Measurements from ENCODE around the gene OGFOD2. TPM values are rescaled to one million over a fixed set of nuclear protein-coding genes. Genes with fewer than 3 reads are reported as not detected.

The OGFOD2 gene
- total and polyA plus RNA-seq, 9 of the 15 experiments (the other 6 are each of a cell fraction or from before 2014, with no cell fraction given) = 1.4 to 111 (median 18.5) TPM

DNA sequence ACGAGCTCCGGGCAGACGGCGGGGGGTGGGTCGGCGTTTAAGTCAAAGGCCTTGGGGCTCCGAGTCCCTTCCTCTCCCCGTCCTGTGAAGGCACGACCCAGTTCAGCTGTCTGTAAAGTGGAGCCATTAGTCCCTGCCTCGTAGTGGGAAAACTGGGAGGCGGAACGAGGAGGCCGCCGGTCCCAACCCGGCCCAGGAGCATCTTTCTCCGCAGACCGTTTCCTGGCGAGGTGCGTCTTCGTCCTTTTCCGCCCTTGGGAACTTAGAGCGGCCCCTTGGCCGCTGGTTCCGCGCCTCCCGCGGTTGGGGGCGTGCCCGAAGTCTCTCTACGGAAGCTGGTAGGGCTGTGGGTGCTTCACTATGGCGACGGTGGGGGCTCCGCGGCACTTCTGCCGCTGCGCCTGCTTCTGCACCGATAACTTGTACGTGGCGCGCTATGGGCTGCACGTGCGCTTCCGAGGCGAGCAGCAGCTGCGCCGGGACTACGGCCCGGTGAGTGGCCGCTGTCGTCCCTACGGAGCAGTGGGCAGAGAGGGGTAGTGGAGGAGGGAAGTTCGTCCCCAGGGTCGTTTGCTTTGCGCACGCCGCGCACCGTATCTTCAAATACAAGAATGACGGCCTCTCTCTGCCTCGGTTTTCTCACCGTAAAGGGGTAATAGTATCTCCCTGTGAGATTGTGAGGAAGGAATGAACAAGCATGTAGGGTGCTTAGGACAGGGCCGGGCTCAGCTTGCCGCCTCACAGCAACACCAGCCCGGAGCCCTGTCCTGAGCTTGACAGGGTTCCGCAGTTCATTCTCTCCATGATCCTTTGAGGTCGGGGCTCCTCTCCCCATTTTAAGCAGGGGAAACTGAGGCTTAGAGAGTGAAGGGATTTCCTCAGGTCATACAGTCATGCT, at the start of gene OGFOD2 (continued):
- TF ChIP-seq, protein P1, sequence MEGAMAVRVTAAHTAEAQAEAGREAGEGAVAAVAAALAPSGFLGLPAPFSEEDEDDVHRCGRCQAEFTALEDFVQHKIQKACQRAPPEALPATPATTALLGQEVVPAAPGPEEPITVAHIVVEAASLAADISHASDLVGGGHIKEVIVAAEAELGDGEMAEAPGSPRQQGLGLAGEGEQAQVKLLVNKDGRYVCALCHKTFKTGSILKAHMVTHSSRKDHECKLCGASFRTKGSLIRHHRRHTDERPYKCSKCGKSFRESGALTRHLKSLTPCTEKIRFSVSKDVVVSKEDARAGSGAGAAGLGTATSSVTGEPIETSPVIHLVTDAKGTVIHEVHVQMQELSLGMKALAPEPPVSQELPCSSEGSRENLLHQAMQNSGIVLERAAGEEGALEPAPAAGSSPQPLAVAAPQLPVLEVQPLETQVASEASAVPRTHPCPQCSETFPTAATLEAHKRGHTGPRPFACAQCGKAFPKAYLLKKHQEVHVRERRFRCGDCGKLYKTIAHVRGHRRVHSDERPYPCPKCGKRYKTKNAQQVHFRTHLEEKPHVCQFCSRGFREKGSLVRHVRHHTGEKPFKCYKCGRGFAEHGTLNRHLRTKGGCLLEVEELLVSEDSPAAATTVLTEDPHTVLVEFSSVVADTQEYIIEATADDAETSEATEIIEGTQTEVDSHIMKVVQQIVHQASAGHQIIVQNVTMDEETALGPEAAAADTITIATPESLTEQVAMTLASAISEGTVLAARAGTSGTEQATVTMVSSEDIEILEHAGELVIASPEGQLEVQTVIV (CRISPR knock-in tag; IDR thresholded peaks at IDR 0.05; ENCODE audit: borderline replicate concordance) = no peak
- no peak; the same call in 1 of the 2 replicates for TF ChIP-seq E2F3 (CRISPR knock-in tag; IDR thresholded peaks at IDR 0.05)
- no peak for TF ChIP-seq TRIM24 (IDR thresholded peaks at IDR 0.05)
- peak; percentile 93; the same call in 1 of the 2 replicates for TF ChIP-seq BRD4 (IDR thresholded peaks at IDR 0.05)
- TF ChIP-seq ELF4 (CRISPR knock-in tag; IDR thresholded peaks at IDR 0.05) = no peak
- TF ChIP-seq, protein P2, sequence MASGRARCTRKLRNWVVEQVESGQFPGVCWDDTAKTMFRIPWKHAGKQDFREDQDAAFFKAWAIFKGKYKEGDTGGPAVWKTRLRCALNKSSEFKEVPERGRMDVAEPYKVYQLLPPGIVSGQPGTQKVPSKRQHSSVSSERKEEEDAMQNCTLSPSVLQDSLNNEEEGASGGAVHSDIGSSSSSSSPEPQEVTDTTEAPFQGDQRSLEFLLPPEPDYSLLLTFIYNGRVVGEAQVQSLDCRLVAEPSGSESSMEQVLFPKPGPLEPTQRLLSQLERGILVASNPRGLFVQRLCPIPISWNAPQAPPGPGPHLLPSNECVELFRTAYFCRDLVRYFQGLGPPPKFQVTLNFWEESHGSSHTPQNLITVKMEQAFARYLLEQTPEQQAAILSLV (tag; IDR thresholded peaks at IDR 0.05) = no peak
- TF ChIP-seq NFATC3 (IDR thresholded peaks at IDR 0.05) = 0 out of 2 replicates have a peak, but pooled peaks have one; percentile 9
- TF ChIP-seq GTF2E2 (tag; IDR thresholded peaks at IDR 0.05) = peak; percentile 81; the same call in 1 of the 2 replicates
- peak in 1 of 2 experiments; percentile 13; a peak in 1 of 4 replicates for TF ChIP-seq ZMIZ1 (IDR thresholded peaks at IDR 0.05; ENCODE audit: low read depth in 2 of 2, low read length in 2 of 2)
- peak; percentile 90 for TF ChIP-seq CXXC5 (CRISPR knock-in tag; IDR thresholded peaks at IDR 0.05)
- no peak for TF ChIP-seq U2AF2 (optimal IDR thresholded peaks at IDR 0.05; ENCODE audit: low read depth, low read length)
- TF ChIP-seq MAFK (IDR thresholded peaks at IDR 0.05; ENCODE audit: low read length) = no peak
- TF ChIP-seq POLR2A (conservative IDR thresholded peaks at IDR 0.05) = peak; percentile 81
- no peak for TF ChIP-seq ZNF707 (CRISPR knock-in tag; conservative IDR thresholded peaks at IDR 0.05)
- no peak for TF ChIP-seq CC2D1A (IDR thresholded peaks at IDR 0.05)
- TF ChIP-seq, protein P3, sequence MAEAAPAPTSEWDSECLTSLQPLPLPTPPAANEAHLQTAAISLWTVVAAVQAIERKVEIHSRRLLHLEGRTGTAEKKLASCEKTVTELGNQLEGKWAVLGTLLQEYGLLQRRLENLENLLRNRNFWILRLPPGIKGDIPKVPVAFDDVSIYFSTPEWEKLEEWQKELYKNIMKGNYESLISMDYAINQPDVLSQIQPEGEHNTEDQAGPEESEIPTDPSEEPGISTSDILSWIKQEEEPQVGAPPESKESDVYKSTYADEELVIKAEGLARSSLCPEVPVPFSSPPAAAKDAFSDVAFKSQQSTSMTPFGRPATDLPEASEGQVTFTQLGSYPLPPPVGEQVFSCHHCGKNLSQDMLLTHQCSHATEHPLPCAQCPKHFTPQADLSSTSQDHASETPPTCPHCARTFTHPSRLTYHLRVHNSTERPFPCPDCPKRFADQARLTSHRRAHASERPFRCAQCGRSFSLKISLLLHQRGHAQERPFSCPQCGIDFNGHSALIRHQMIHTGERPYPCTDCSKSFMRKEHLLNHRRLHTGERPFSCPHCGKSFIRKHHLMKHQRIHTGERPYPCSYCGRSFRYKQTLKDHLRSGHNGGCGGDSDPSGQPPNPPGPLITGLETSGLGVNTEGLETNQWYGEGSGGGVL (CRISPR knock-in tag; IDR thresholded peaks at IDR 0.05) = no peak
- TF ChIP-seq SIX5 (IDR thresholded peaks at IDR 0.05; ENCODE audit: borderline replicate concordance in 1 of 2, insufficient read depth in 1 of 2, low read depth in 1 of 2, low read length in 2 of 2) = no peak

Measured in K562 (cell line).